HEK293T (cell line): ENCODE measurements around the gene MBD3L2.

Source experiments
- BHLHE40 ChIP-seq: fragments of 450-650 bp; IDR thresholded peaks from 2 replicates; pipeline ENCODE4 v1.6.1; 2016; ENCODE audit warnings: mild to moderate bottlenecking, moderate library complexity, borderline replicate concordance
- FOXA1 ChIP-seq: fragments of 450-650 bp; IDR thresholded peaks from 2 replicates; pipeline ENCODE4 v1.6.1; 2016; ENCODE audit warnings: mild to moderate bottlenecking
- FOXK2 ChIP-seq: fragments of 450-650 bp; IDR thresholded peaks from 2 replicates; pipeline ENCODE4 v1.6.1; 2016; ENCODE audit warnings: mild to moderate bottlenecking
- FOXM1 ChIP-seq: fragments of 450-650 bp; IDR thresholded peaks from 2 replicates; pipeline ENCODE4 v1.6.1; 2017; ENCODE audit warnings: mild to moderate bottlenecking, borderline replicate concordance
- HDGF ChIP-seq: fragments of 450-650 bp; IDR thresholded peaks from 2 replicates; pipeline ENCODE4 v1.6.1; 2017; ENCODE audit warnings: antibody characterized with exemption, borderline replicate concordance
- NFRKB ChIP-seq: fragments of 450-650 bp; IDR thresholded peaks from 2 replicates; pipeline ENCODE4 v1.6.1; 2016; ENCODE audit warnings: mild to moderate bottlenecking, moderate library complexity
- SP1 ChIP-seq: fragments of 450-650 bp; IDR thresholded peaks from 2 replicates; pipeline ENCODE4 v1.6.1; 2017
- SUZ12 ChIP-seq: fragments of 450-650 bp; IDR thresholded peaks from 2 replicates; pipeline ENCODE4 v1.6.1; 2016; ENCODE audit warnings: mild to moderate bottlenecking
- ZNF384 ChIP-seq: fragments of 450-650 bp; IDR thresholded peaks from 2 replicates; pipeline ENCODE4 v1.6.1; 2016

DNA sequence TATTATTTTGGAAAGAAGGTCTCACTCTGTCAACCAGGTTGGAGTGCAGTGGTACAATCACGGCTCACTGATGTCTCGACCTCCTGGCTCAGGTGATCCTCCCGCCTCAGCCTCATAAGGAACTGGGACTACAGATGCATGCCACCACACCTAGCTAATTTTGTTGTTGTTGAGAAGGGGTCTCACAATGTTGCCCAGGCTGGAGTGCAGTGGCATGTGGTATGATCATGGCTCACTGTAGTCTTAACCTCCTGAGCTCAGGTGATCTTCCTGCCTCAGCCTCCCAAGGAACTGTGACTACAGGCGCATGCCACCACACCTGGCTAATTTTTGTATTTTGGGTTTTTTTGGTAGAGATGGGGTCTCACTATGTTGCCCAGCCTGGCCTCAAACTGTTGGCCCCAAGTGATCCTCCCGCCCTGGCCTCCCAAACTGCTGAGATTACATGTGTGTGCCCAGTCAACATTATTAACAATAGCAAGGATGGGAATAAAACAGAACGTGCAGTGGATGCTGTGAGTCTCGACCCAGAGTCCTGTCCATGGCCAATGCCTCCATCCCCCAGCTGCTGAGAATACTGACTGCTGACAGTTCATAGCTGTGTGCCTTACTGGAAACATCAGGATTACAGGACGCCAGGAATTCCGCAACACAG lies 14.8 kb downstream of the MBD3L2 start:
- TF ChIP-seq SUZ12 (no peak), FOXK2 (no peak), HDGF (no peak), SP1 (no peak), ZNF384 (no peak), FOXM1 (no peak), FOXA1 (no peak), BHLHE40 (no peak), NFRKB (no peak)
